ENCODE data around the gene UGT2B7. TPM values are rescaled to one million over a fixed set of nuclear protein-coding genes. Genes with fewer than 3 reads are reported as not detected.
"Not testable (repeated sequence)": the region's sequence is repeated elsewhere in the genome, so short reads cannot be mapped to it uniquely, and the experiment has no call there.

UGT2B7 gene
- total and polyA plus RNA-seq, 9 donors = 0.12 to 2.6 (median 0.31) TPM

DNA sequence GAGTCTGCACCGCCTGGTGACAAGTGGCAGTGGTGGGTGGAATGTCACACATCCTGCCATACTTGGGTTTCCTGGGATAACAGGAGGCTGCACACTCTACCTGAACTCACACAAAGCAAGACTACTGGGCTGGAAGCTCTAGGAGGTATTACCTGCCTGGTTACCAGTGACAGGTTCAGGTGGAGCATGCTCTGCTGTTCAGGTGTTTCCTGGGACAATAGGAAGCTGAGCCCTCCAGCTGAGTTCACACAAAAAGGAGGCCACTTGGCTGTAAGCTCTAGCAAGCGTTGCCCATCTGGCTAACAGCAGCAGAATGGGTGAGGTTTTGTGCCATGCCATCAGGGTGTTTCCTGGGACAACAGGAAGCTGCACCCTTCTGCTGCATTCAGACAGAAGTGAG is 17.4 kb upstream of the UGT2B7 start:
- Histone ChIP-seq H3K27me3 (ENCODE audit: control insufficient read depth, insufficient read depth, low read length) (no peaks in the 10 kb centered on the region), H3K27ac (ENCODE audit: low read length) (no peak overlapping the region), H3K36me3 (ENCODE audit: control insufficient read depth, insufficient read depth, low read length) (no peaks in the 10 kb centered on the region), H3K4me3 (ENCODE audit: low read length) (no peak overlapping the region), H3K9me3 (replicated peaks; ENCODE audit: control insufficient read depth, low read depth, low read length) (no peaks in the 10 kb centered on the region), H3K4me1 (ENCODE audit: control insufficient read depth, insufficient read depth, low read length) (no peaks in the 10 kb centered on the region)
- DNase-seq = no peak
- WGBS (ENCODE audit: insufficient coverage) = 60% methylated on average over 1 of the region's 2 CpGs

DNA sequence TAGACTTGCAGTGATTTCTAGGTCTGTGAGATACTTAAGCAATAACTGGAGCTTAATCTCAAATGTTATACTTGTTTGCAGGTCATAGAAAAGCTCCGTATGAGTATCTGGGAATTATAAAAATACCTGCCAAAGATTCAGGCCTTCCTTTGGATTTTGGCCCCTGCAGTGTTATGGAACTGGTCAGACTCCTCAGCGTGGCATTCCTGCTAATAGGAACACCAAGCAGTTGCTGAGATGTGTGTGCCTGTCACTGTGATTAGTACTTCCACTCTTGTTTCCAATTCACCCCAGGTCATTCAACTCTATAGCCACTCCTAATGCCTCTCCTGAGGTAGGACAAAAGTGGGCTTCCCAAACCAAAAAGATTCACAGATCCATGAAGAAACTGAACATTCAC is 7.8 kb upstream of the UGT2B7 start:
- no peaks in the 10 kb centered on the region for H3K4me1 ChIP-seq (ENCODE audit: control insufficient read depth, insufficient read depth, low read length)

DNA sequence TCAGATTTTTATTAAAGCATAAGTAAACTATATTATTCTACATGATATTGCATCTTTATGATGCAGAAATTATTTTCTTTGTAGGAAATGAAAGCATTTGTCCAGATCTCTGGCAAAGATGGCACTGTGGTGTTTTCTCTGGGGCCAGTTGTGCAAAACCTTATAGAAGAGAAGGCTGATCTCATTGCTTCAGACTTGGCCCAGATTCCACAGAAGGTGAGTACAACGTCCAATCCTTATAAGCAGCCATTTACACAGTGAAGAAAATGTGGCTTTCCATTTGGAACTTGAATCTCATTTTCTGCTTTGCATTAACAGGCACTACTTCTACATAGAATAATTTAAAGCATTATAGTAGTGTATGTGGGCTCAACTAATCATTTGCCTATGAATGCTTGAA is 6.9 kb upstream of the UGT2B7 start:
- no peak for DNase-seq
- peaks cover 2% of the 10 kb centered on the region for H3K9me3 ChIP-seq (replicated peaks; ENCODE audit: control insufficient read depth, low read depth, low read length)
- no peaks in the 10 kb centered on the region for H3K36me3 ChIP-seq (ENCODE audit: control insufficient read depth, insufficient read depth, low read length)
- H3K27ac ChIP-seq (ENCODE audit: low read length) = no peak overlapping the region
- WGBS (ENCODE audit: insufficient coverage) = no CpG with 5 or more reads among the region's 1 CpG
- H3K4me1 ChIP-seq (ENCODE audit: control insufficient read depth, insufficient read depth, low read length) = no peaks in the 10 kb centered on the region
- no peaks in the 10 kb centered on the region for H3K27me3 ChIP-seq (ENCODE audit: control insufficient read depth, insufficient read depth, low read length)
- H3K4me3 ChIP-seq (ENCODE audit: low read length) = no peak overlapping the region

More for the DNA sequence above, 7.8 kb upstream of the UGT2B7 start:
- H3K4me3 ChIP-seq (ENCODE audit: low read length) = no peak overlapping the region
- H3K27ac ChIP-seq (ENCODE audit: low read length) = no peak overlapping the region
- no peaks in the 10 kb centered on the region for H3K27me3 ChIP-seq (ENCODE audit: control insufficient read depth, insufficient read depth, low read length)
- WGBS (ENCODE audit: insufficient coverage) = 60% methylated on average over 1 of the region's 2 CpGs
- DNase-seq = no peak
- H3K9me3 ChIP-seq (replicated peaks; ENCODE audit: control insufficient read depth, low read depth, low read length) = peaks cover 2% of the 10 kb centered on the region
- no peaks in the 10 kb centered on the region for H3K36me3 ChIP-seq (ENCODE audit: control insufficient read depth, insufficient read depth, low read length)

DNA sequence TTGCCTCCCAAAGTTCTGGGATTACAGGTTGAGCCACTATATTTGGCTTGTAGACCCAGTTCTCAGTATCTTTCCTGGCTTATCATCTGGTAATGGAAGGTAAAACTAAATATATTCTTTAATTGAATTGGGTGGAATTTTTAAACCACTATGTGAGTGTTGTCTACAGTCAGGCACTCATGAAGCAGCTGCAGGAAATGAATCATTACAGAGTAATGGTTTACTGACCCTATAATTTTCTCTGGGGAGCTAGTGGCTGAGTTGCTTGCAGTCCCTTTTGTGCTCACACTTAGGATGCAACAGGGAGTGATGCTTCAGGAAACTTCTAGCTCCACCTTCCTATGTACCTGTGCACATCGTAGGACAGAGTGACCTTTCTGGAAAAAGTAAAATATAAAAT is 4.1 kb upstream of the UGT2B7 start:
- H3K9me3 ChIP-seq (replicated peaks; ENCODE audit: control insufficient read depth, low read depth, low read length) = peaks cover 2% of the 10 kb centered on the region
- H3K4me1 ChIP-seq (ENCODE audit: control insufficient read depth, insufficient read depth, low read length) = no peaks in the 10 kb centered on the region
- WGBS (ENCODE audit: insufficient coverage) = no CpG with 5 or more reads among the region's 1 CpG
- H3K27me3 ChIP-seq (ENCODE audit: control insufficient read depth, insufficient read depth, low read length) = no peaks in the 10 kb centered on the region
- H3K4me3 ChIP-seq (ENCODE audit: low read length) = no peak overlapping the region
- no peaks in the 10 kb centered on the region for H3K36me3 ChIP-seq (ENCODE audit: control insufficient read depth, insufficient read depth, low read length)
- no peak for DNase-seq
- H3K27ac ChIP-seq (ENCODE audit: low read length) = no peak overlapping the region

DNA sequence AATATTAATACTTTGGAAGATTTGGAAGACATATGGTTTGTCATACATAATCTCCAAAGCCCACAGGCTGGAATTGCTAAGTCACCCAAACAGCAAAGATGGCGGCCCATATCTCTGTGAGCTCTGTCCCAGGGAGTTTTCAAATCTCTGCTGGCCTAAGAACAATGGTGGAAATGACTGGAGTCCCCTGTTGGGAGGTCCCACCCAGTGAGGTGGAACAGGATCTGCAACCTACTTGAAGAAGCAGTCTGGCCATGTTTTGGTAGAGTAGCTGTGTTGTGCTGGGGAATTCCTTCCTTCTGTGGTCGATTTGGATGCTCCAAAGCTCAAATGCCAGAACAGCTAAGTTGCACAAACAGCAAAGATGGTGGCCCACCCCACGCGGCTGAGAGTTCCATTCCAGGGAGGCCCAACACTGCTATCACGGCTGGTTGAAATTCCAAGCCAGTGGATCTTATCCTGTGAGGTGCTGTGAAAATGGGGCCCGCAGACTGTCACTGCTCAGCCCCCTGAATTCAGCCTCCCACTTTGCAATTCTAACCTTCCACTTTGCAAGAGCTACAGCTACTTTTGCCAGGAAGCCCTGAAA is 3.2 kb upstream of the UGT2B7 start:
- peaks cover 2% of the 10 kb centered on the region for H3K9me3 ChIP-seq (replicated peaks; ENCODE audit: control insufficient read depth, low read depth, low read length)
- no peaks in the 10 kb centered on the region for H3K4me1 ChIP-seq (ENCODE audit: control insufficient read depth, insufficient read depth, low read length)
- H3K27me3 ChIP-seq (ENCODE audit: control insufficient read depth, insufficient read depth, low read length) = no peaks in the 10 kb centered on the region
- no peaks in the 10 kb centered on the region for H3K36me3 ChIP-seq (ENCODE audit: control insufficient read depth, insufficient read depth, low read length)
- DNase-seq = no peak
- 81% methylated on average over 5 of the region's 6 CpGs for WGBS (ENCODE audit: insufficient coverage)
- H3K4me3 ChIP-seq (ENCODE audit: low read length) = no peak overlapping the region
- no peak overlapping the region for H3K27ac ChIP-seq (ENCODE audit: low read length)

GRCh38 chr4:69093681-69094080 is 2.6 kb upstream of the UGT2B7 start:
- H3K27ac ChIP-seq (ENCODE audit: low read length) = no peak overlapping the region
- H3K4me3 ChIP-seq (ENCODE audit: low read length) = no peak overlapping the region
- peaks cover 2% of the 10 kb centered on the region for H3K9me3 ChIP-seq (replicated peaks; ENCODE audit: control insufficient read depth, low read depth, low read length)
- no peaks in the 10 kb centered on the region for H3K4me1 ChIP-seq (ENCODE audit: control insufficient read depth, insufficient read depth, low read length)
- no peaks in the 10 kb centered on the region for H3K36me3 ChIP-seq (ENCODE audit: control insufficient read depth, insufficient read depth, low read length)
- H3K27me3 ChIP-seq (ENCODE audit: control insufficient read depth, insufficient read depth, low read length) = no peaks in the 10 kb centered on the region
- no peak for DNase-seq
- WGBS (ENCODE audit: insufficient coverage) = no CpG with 5 or more reads among the region's 3 CpGs

GRCh38 chr4:69095301-69095731 is 958 bp upstream of the UGT2B7 start:
- no peak overlapping the region for H3K4me3 ChIP-seq (ENCODE audit: low read length)
- H3K9me3 ChIP-seq (replicated peaks; ENCODE audit: control insufficient read depth, low read depth, low read length) = peaks cover 2% of the 10 kb centered on the region
- H3K27ac ChIP-seq (ENCODE audit: low read length) = no peak overlapping the region
- no peaks in the 10 kb centered on the region for H3K4me1 ChIP-seq (ENCODE audit: control insufficient read depth, insufficient read depth, low read length)
- no CpG with 5 or more reads among the region's 2 CpGs for WGBS (ENCODE audit: insufficient coverage)
- no peaks in the 10 kb centered on the region for H3K27me3 ChIP-seq (ENCODE audit: control insufficient read depth, insufficient read depth, low read length)
- H3K36me3 ChIP-seq (ENCODE audit: control insufficient read depth, insufficient read depth, low read length) = no peaks in the 10 kb centered on the region
- no peak for DNase-seq

DNA sequence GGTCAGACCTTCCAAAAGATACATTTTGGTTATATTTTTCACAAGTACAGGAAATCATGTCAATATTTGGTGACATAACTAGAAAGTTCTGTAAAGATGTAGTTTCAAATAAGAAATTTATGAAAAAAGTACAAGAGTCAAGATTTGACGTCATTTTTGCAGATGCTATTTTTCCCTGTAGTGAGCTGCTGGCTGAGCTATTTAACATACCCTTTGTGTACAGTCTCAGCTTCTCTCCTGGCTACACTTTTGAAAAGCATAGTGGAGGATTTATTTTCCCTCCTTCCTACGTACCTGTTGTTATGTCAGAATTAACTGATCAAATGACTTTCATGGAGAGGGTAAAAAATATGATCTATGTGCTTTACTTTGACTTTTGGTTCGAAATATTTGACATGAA is 536 bp downstream of the UGT2B7 start:
- DNase-seq = no peak
- Histone ChIP-seq H3K9me3 (replicated peaks; ENCODE audit: control insufficient read depth, low read depth, low read length) (peaks cover 2% of the 10 kb centered on the region), H3K27ac (ENCODE audit: low read length) (no peak overlapping the region), H3K27me3 (ENCODE audit: control insufficient read depth, insufficient read depth, low read length) (no peaks in the 10 kb centered on the region), H3K4me3 (ENCODE audit: low read length) (no peak overlapping the region), H3K36me3 (ENCODE audit: control insufficient read depth, insufficient read depth, low read length) (no peaks in the 10 kb centered on the region), H3K4me1 (ENCODE audit: control insufficient read depth, insufficient read depth, low read length) (no peaks in the 10 kb centered on the region)
- WGBS (ENCODE audit: insufficient coverage) = no CpG with 5 or more reads among the region's 3 CpGs

DNA sequence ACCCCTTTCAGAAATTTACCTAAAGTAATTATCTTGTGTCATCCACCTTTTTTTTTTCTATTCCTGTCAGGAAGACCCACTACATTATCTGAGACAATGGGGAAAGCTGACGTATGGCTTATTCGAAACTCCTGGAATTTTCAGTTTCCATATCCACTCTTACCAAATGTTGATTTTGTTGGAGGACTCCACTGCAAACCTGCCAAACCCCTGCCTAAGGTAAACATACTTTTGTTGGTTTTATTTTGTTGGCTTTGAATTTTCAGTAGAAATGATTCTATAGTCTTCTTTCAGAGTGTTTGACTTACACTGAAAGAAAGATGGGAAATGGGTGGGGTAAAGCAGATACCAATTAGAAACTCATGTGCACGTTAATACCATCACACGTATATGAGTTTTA is 2.2 kb downstream of the UGT2B7 start:
- Histone ChIP-seq H3K27ac (ENCODE audit: low read length) (no peak overlapping the region), H3K36me3 (ENCODE audit: control insufficient read depth, insufficient read depth, low read length) (no peaks in the 10 kb centered on the region), H3K4me1 (ENCODE audit: control insufficient read depth, insufficient read depth, low read length) (no peaks in the 10 kb centered on the region), H3K9me3 (replicated peaks; ENCODE audit: control insufficient read depth, low read depth, low read length) (no peaks in the 10 kb centered on the region), H3K4me3 (ENCODE audit: low read length) (no peak overlapping the region), H3K27me3 (ENCODE audit: control insufficient read depth, insufficient read depth, low read length) (no peaks in the 10 kb centered on the region)
- WGBS (ENCODE audit: insufficient coverage) = no CpG with 5 or more reads among the region's 4 CpGs
- DNase-seq = no peak

- no peaks in the 10 kb centered on the region for H3K36me3 ChIP-seq (ENCODE audit: control insufficient read depth, insufficient read depth, low read length)
- WGBS (ENCODE audit: insufficient coverage) = no CpG with 5 or more reads among the region's 4 CpGs
- no peaks in the 10 kb centered on the region for H3K27me3 ChIP-seq (ENCODE audit: control insufficient read depth, insufficient read depth, low read length)
- H3K4me3 ChIP-seq (ENCODE audit: low read length) = no peak overlapping the region
- H3K4me1 ChIP-seq (ENCODE audit: control insufficient read depth, insufficient read depth, low read length) = no peaks in the 10 kb centered on the region
- no peak for DNase-seq
- no peaks in the 10 kb centered on the region for H3K9me3 ChIP-seq (replicated peaks; ENCODE audit: control insufficient read depth, low read depth, low read length)
- no peak overlapping the region for H3K27ac ChIP-seq (ENCODE audit: low read length)
Measured at GRCh38 chr4:69099910-69100309, 3.6 kb downstream of the UGT2B7 start.

DNA sequence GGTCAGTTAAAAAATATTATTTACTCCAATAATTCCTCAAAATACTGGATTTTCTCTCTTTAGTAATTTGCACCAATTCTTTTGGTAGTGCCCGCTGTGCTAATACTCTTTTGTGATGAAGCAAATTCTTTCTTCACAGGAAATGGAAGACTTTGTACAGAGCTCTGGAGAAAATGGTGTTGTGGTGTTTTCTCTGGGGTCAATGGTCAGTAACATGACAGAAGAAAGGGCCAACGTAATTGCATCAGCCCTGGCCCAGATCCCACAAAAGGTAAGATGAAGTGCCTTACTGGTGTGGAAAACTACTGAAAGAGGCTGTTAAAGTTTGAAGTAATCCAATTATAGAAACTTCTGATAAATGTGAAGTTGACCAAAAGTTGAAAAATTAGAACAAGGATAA is 6.4 kb downstream of the UGT2B7 start:
- not testable (repeated sequence) for DNase-seq; H3K27me3 ChIP-seq (ENCODE audit: control insufficient read depth, insufficient read depth, low read length); H3K4me3 ChIP-seq (ENCODE audit: low read length); H3K9me3 ChIP-seq (replicated peaks; ENCODE audit: control insufficient read depth, low read depth, low read length); H3K4me1 ChIP-seq (ENCODE audit: control insufficient read depth, insufficient read depth, low read length); H3K36me3 ChIP-seq (ENCODE audit: control insufficient read depth, insufficient read depth, low read length); H3K27ac ChIP-seq (ENCODE audit: low read length)
- WGBS (ENCODE audit: insufficient coverage) = 38% methylated on average over 1 of the region's 2 CpGs
